Karpas-422 (cell line): Measurements from ENCODE around the gene PSMA3. TPM values are rescaled to one million over a fixed set of nuclear protein-coding genes. Genes with fewer than 3 reads are reported as not detected.
"Not testable (repeated sequence)": the region's sequence is repeated elsewhere in the genome, so short reads cannot be mapped to it uniquely, and the experiment has no call there.

ENCODE experiments used
- DNase-seq: peaks from one replicate; pipeline ENCODE4 v3.0.0-alpha.2; 2015
- H2AFZ ChIP-seq: fragments of 200-600 bp; sonication (generic); 2 replicates; pipeline ENCODE4 v1.6.1; 2014; ENCODE audit warnings: antibody characterized with exemption, low read length, mixed read lengths
- H3K27ac ChIP-seq: fragments of 200-600 bp; sonication (generic); 2 replicates; pipeline ENCODE4 v1.5.1; 2014; ENCODE audit warnings: mild to moderate bottlenecking, low read length, moderate library complexity
- H3K27me3 ChIP-seq: fragments of 200-600 bp; sonication (generic); 2 replicates; pipeline ENCODE4 v1.6.1; 2014; ENCODE audit warnings: low read length, mixed read lengths
- H3K36me3 ChIP-seq: fragments of 200-600 bp; sonication (generic); 2 replicates; pipeline ENCODE4 v1.6.1; 2014; ENCODE audit warnings: low read length, mixed read lengths; ENCODE audit not compliant: insufficient read depth
- H3K4me1 ChIP-seq: fragments of 200-600 bp; sonication (generic); 2 replicates; pipeline ENCODE4 v1.6.1; 2014; ENCODE audit warnings: mild to moderate bottlenecking, low read length, mixed read lengths
- H3K4me2 ChIP-seq: fragments of 200-600 bp; sonication (generic); 2 replicates; pipeline ENCODE4 v1.6.1; 2014; ENCODE audit warnings: low read length, low read depth, mild to moderate bottlenecking; ENCODE audit not compliant: poor library complexity, severe bottlenecking
- H3K4me3 ChIP-seq: fragments of 200-600 bp; sonication (generic); 2 replicates; pipeline ENCODE4 v1.5.1; 2014; ENCODE audit warnings: mild to moderate bottlenecking, antibody characterized with exemption, low read length, mixed read lengths
- H3K79me2 ChIP-seq: fragments of 200-600 bp; sonication (generic); 2 replicates; pipeline ENCODE4 v1.6.1; 2014; ENCODE audit warnings: mild to moderate bottlenecking, low read length, mixed read lengths
- H3K9ac ChIP-seq: fragments of 200-600 bp; sonication (generic); 2 replicates; pipeline ENCODE4 v1.6.0; 2014; ENCODE audit warnings: low read length
- H3K9me2 ChIP-seq: fragments of 200-600 bp; sonication (generic), shearing (Covaris generic); replicated peaks from 2 replicates; pipeline ENCODE4 v1.6.0; 2014; ENCODE audit warnings: mild to moderate bottlenecking, low read length, moderate library complexity; ENCODE audit not compliant: insufficient read depth
- H3K9me3 ChIP-seq: fragments of 300-700, 200-600 bp; sonication (generic); 2 replicates; pipeline ENCODE4 v1.6.1; 2014; ENCODE audit warnings: low read length, mixed read lengths
- H4K20me1 ChIP-seq: fragments of 200-600 bp; sonication (generic); 2 replicates; pipeline ENCODE4 v1.6.1; 2014; ENCODE audit warnings: mild to moderate bottlenecking, antibody characterized with exemption, low read length, low read depth; ENCODE audit not compliant: insufficient read depth
- total RNA-seq: library from RNA; depleted of rRNA; stranded (reverse); fragments of >200 nt; shearing (Covaris generic); gene quantifications from 2 replicates; pipeline ENCODE4 v1.2.3, GENCODE V29; 2014; ENCODE audit warnings: low replicate concordance

PSMA3 gene
- total RNA-seq, 1 experiment from 2014 or later, result 169 TPM

- peaks cover 96% of the 10 kb centered on the region for H3K79me2 ChIP-seq
- H4K20me1 ChIP-seq, result peaks cover 19% of the 10 kb centered on the region
- H3K9ac ChIP-seq, result no peak overlapping the region
- no peaks in the 10 kb centered on the region for H3K9me3 ChIP-seq
- no peak overlapping the region for H3K27ac ChIP-seq
- no peak overlapping the region for H2AFZ ChIP-seq
- H3K4me2 ChIP-seq, result no peak overlapping the region
- H3K36me3 ChIP-seq, result peaks cover 56% of the 10 kb centered on the region
- no peak overlapping the region for H3K4me3 ChIP-seq
- no peak for DNase-seq
- no peaks in the 10 kb centered on the region for H3K27me3 ChIP-seq
- no peaks in the 10 kb centered on the region for H3K9me2 ChIP-seq
- peaks cover 18% of the 10 kb centered on the region for H3K4me1 ChIP-seq
Measured at GRCh38 chr14:58249611-58250010, 5.0 kb downstream of the PSMA3 start.

GRCh38 chr14:58258156-58258555 is 13.5 kb downstream of the PSMA3 start:
- Histone ChIP-seq H3K36me3 (peaks cover 78% of the 10 kb centered on the region), H3K9me2 (no peaks in the 10 kb centered on the region), H3K27ac (no peak overlapping the region), H3K79me2 (peaks cover 81% of the 10 kb centered on the region), H3K9ac (no peak overlapping the region), H3K4me3 (no peak overlapping the region), H4K20me1 (peaks cover 13% of the 10 kb centered on the region; the same call in 1 of the 2 replicates), H2AFZ (no peak overlapping the region), H3K4me1 (no peaks in the 10 kb centered on the region), H3K4me2 (no peak overlapping the region), H3K9me3 (no peaks in the 10 kb centered on the region), H3K27me3 (no peaks in the 10 kb centered on the region)
- DNase-seq, result peak; percentile 60

- not testable (repeated sequence) for H3K9me2 ChIP-seq, H3K27me3 ChIP-seq, H3K4me2 ChIP-seq, H3K27ac ChIP-seq, H3K9ac ChIP-seq, DNase-seq, H3K4me1 ChIP-seq, H3K9me3 ChIP-seq, H3K4me3 ChIP-seq, H2AFZ ChIP-seq
- H3K36me3 ChIP-seq, result peaks cover 90% of the 10 kb centered on the region
- peaks cover 88% of the 10 kb centered on the region for H3K79me2 ChIP-seq
- H4K20me1 ChIP-seq, result peaks cover 21% of the 10 kb centered on the region
Measured at GRCh38 chr14:58262005-58262404, 17.4 kb downstream of the PSMA3 start.

GRCh38 chr14:58265401-58265800 is 20.8 kb downstream of the PSMA3 start:
- peaks cover 7% of the 10 kb centered on the region for H3K4me1 ChIP-seq
- peaks cover 95% of the 10 kb centered on the region for H3K36me3 ChIP-seq
- peaks cover 90% of the 10 kb centered on the region for H3K79me2 ChIP-seq
- no peak overlapping the region for H3K27ac ChIP-seq
- no peak for DNase-seq
- H3K4me3 ChIP-seq, result no peak overlapping the region
- H3K9ac ChIP-seq, result no peak overlapping the region
- H3K9me3 ChIP-seq, result no peaks in the 10 kb centered on the region
- no peak overlapping the region for H2AFZ ChIP-seq
- no peaks in the 10 kb centered on the region for H3K27me3 ChIP-seq
- H3K4me2 ChIP-seq, result no peak overlapping the region
- H4K20me1 ChIP-seq, result peaks cover 19% of the 10 kb centered on the region
- H3K9me2 ChIP-seq, result no peaks in the 10 kb centered on the region

GRCh38 chr14:58270628-58271027 is 26.0 kb downstream of the PSMA3 start:
- Histone ChIP-seq H3K4me3 (no peak overlapping the region), H3K9me3 (no peaks in the 10 kb centered on the region), H2AFZ (no peak overlapping the region), H3K27me3 (no peaks in the 10 kb centered on the region), H3K36me3 (peaks cover 91% of the 10 kb centered on the region), H4K20me1 (0 out of 2 replicates have a peak, but pooled peaks cover 8% of the 10 kb centered on the region), H3K9me2 (no peaks in the 10 kb centered on the region), H3K9ac (no peak overlapping the region), H3K4me1 (peaks cover 22% of the 10 kb centered on the region), H3K4me2 (peak overlapping the region; percentile 35), H3K27ac (peak overlapping the region; percentile 61), H3K79me2 (peaks cover 95% of the 10 kb centered on the region)
- no peak for DNase-seq

GRCh38 chr14:58272588-58273372 is 28.1 kb downstream of the PSMA3 start:
- peaks cover 31% of the 10 kb centered on the region for H3K4me1 ChIP-seq
- H3K79me2 ChIP-seq, result peaks cover 97% of the 10 kb centered on the region
- no peaks in the 10 kb centered on the region for H3K27me3 ChIP-seq
- H3K4me2 ChIP-seq, result no peak overlapping the region
- no peak overlapping the region for H3K27ac ChIP-seq
- peaks cover 79% of the 10 kb centered on the region for H3K36me3 ChIP-seq
- no peak overlapping the region for H3K4me3 ChIP-seq
- no peak overlapping the region for H3K9ac ChIP-seq
- H3K9me3 ChIP-seq, result no peaks in the 10 kb centered on the region
- peak; percentile 69 for DNase-seq
- no peaks in the 10 kb centered on the region for H3K9me2 ChIP-seq
- H2AFZ ChIP-seq, result no peak overlapping the region
- 0 out of 2 replicates have a peak, but pooled peaks cover 5% of the 10 kb centered on the region for H4K20me1 ChIP-seq

- H3K9me2 ChIP-seq, result no peaks in the 10 kb centered on the region
- H3K36me3 ChIP-seq, result peaks cover 73% of the 10 kb centered on the region
- 0 out of 2 replicates have a peak, but pooled peaks cover 4% of the 10 kb centered on the region for H4K20me1 ChIP-seq
Measured at GRCh38 chr14:58274881-58275280, 30.2 kb downstream of the PSMA3 start.

GRCh38 chr14:58275527-58276190 is 31.0 kb downstream of the PSMA3 start:
- H3K79me2 ChIP-seq, result peaks cover 97% of the 10 kb centered on the region
- no peaks in the 10 kb centered on the region for H3K27me3 ChIP-seq
- H3K4me2 ChIP-seq, result no peak overlapping the region
- no peak overlapping the region for H3K4me3 ChIP-seq
- DNase-seq, result no peak
- H3K9ac ChIP-seq, result no peak overlapping the region
- H4K20me1 ChIP-seq, result peaks cover 10% of the 10 kb centered on the region; the same call in 1 of the 2 replicates
- peaks cover 21% of the 10 kb centered on the region for H3K4me1 ChIP-seq
- no peaks in the 10 kb centered on the region for H3K9me2 ChIP-seq
- H2AFZ ChIP-seq, result no peak overlapping the region
- H3K27ac ChIP-seq, result 0 out of 2 replicates have a peak overlapping the region, but pooled peaks have one; percentile 21
- peaks cover 72% of the 10 kb centered on the region for H3K36me3 ChIP-seq
- no peaks in the 10 kb centered on the region for H3K9me3 ChIP-seq

More at GRCh38 chr14:58274881-58275280, 30.2 kb downstream of the PSMA3 start:
- Histone ChIP-seq H3K27ac (no peak overlapping the region), H3K27me3 (no peaks in the 10 kb centered on the region), H2AFZ (no peak overlapping the region), H3K9ac (no peak overlapping the region), H3K9me3 (no peaks in the 10 kb centered on the region), H3K4me3 (no peak overlapping the region), H3K4me2 (no peak overlapping the region), H3K4me1 (peaks cover 29% of the 10 kb centered on the region), H3K79me2 (peaks cover 97% of the 10 kb centered on the region)
- no peak for DNase-seq
